Measurements from ENCODE around the gene WDR76.
"Not testable (repeated sequence)": the region's sequence is repeated elsewhere in the genome, so short reads cannot be mapped to it uniquely, and the experiment has no call there.

Gene WDR76

DNA sequence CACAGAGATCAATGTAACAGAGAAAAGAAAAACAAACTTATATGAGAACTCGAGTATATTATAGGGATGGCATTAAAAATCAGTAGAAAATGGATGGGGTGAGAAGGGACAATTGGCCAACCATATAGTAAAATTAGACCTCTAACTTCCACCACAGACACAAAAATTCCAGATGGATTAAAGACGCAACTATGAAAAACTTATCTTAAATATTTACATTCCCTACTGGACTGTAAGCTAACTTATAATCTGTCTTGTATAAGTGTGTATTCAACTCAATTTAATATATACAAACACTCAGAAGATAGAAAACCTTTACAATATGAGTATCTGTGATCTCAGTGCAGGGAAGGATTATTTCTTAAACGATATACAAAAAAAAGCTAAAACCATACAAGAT, 5.3 kb upstream of the WDR76 start:
- no peak for DNase-seq (ENCODE audit: low read depth)

DNA sequence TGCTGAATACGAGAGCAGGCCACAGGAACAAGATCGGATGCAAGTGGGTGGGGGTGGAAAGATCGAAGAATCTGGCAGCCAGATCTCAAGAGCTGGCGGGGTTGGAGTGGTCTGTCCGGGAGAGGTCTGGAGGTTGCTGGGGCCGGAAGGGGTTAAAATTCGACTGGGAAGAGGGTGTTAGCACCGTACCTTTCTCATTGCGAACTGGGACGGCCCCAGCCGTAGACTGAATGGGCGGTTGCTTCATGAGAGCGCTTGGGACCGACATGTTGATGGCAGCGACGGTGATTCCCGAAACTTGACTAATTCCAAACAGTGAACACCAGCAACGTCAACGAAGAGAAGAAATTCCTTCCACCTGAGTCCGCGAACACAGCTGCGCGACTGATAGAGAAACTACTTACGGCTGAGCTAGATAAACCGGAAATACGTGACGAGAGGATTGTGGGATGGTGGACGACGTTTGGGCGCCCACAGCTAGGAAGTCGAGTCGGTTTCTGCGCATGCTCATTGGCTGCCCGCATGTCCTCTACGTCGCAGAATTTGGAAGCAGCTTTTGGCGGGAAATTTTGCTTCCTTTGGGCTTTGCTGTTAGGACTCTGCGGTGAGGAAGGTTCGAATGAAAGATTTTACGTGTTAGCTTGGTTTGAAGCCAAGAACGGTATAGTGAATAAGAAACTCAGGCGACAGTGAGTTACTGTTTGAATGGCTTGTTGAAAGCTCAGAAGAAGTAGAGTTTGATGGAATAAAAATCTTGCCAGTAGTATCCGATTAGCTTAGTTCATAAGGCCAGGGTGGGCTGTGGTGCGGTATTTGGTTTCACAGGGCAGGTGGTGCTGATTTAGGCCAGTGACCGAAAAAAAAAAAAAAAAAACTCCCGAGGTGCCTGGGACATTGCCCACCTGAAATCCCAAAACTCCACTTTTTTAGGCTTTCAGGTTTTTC, 2.2 kb upstream of the WDR76 start, which contains the start of gene MFAP1:
MFAP1 (minus strand) TSS at position 389 of the 945 bp plus-strand sequence; CDS start at position 268, 121 bp downstream.
- DNase-seq (ENCODE audit: low read depth): peak; percentile 84

DNA sequence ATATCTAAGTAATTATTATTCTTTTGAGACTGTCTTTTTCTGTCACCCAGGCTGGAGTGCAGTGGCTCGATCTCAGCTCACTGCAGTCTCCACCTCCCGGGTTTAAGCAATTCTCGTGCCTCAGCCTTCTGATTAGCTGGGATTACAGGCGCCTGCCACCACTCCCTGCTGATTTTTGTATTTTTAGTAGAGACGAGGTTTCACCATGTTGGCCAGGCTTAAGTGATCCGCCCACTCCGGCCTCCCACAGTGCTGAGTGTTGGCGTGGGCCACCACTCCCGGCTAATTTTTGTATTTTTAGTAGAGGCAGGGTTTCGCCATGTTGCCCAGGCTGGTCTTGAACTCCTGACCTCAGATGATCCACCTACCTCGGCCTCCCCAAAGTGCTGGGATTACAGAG, 1.5 kb upstream of the WDR76 start:
- not testable (repeated sequence) for DNase-seq (ENCODE audit: low read depth)

DNA sequence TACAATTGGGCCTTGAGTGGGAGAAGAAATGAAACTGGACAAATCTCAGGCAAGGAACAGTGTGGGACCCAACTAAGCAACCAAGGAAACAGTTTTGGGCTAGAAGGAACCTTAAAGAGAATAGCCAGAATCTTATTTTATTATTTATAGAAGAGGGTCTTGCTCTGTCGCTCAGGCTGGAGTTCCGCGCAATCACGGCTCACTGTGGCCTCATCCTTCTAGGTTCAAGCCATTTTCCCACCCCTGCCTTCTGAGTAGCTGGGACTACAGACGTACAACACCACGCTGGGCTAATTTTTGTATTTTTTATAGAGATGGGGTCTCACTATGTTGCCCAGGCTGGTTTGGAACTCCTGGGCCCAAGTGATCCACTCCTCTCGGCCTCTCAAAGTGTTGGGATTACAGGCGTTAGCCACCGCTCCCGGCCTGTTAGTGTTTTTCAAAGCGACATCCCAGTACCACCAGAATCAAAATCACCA, 734 bp upstream of the WDR76 start:
- no peak for DNase-seq (ENCODE audit: low read depth)

DNA sequence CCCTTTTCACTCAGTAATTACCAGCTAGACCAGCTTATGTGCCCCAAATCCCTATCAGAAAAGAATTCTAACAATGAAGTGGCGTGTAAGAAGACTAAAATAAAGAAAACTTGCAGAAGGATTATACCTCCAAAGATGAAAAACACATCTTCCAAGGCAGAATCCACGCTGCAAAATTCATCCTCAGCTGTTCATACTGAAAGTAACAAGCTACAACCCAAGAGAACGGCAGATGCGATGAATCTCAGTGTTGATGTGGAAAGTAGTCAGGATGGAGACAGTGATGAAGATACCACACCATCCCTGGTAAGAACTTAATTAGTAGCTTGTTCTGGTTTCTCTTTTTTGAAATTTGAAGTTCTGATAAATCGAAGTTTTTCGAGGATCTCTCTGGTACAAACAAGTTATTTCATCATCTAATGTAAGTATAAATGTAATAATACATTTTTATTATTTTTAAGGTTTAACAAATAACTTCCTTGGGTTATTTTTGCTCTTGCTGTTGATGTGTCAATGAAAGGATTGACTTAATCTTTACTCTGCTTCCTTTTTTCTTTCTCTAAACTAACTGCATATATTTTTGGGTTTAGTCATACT, 1.4 kb downstream of the WDR76 start:
- no peak for DNase-seq (ENCODE audit: low read depth)

DNA sequence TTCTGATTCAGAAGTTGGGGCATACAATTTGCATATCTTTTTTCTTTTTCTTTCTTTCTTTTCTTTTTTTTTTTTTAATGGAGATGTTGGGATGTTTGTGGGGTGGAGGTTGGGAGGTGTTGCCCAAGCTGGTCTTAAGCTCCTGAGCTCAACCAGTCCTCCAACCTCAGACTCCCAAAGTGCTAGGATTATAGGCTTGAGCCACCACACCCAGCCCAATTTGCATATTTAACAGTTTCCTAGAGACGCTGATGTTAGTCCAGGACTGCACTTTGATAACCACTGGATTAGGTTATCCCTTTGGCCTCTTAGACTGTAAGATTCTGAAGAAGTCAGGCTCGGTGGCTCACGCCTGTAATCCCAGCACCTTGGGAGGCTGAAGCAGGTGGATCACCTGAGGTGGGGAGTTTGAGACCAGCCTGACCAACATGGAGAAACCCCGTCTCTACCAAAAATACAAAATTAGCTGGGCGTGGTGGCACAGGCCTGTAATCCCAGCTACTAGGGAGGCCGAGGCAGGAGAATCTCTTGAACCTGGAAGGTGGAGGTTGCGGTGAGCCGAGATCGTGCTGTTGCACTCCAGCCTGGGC, 3.2 kb downstream of the WDR76 start:
- DNase-seq (ENCODE audit: low read depth): not testable (repeated sequence)

DNA sequence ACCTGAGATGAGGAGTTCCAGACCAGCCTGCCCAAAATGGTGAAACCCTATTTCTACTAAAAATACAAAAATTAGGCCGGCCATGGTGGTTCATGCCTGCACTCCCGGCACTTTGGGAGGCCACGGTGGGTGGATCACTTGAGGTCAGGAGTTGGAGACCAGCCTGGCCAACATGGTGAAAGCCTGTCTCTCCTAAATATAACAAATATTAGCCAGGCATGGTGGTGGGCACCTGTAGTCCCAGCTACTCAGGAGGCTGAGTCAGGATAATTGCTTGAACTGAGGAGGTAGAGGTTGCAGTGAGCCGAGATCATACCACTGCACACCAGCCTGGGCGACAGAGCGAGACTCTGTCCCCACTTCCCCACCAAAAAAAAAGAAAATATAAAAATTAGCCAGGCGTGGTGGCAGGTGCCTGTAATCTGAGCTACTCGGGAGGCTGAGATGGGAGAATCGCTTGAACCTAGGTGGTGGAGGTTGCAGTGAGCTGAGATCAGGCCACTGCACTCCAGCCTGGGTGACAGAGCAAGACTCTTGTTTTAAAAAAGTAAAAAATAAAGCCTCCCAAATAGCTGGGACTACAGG, 4.0 kb downstream of the WDR76 start:
- DNase-seq (ENCODE audit: low read depth): not testable (repeated sequence)

DNA sequence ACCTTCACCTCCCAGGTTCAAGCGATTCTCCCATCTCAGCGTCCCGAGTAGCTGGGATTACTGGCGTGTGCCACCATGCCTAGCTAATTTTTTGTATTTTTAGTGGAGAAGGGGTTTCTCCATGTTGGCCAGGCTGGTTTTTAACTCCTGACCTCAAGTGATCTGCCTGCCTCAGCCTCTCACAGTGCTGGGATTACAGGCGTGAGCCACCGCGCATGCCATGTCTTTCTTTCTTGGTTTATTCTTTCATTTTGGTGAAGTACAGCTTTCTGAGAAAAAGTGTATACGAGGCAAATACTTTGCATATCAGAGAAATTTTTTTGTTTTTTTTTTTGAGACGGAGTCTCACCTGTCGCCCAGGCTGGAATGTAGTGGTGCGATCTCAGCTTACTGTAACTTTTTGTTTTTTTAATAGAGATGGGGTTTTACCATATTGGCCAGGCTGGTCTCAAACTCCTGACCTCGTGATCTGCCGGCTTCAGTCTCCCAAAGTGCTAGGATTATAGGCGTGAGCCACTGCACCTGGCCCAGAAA, 4.8 kb downstream of the WDR76 start:
- DNase-seq (ENCODE audit: low read depth): not testable (repeated sequence)

DNA sequence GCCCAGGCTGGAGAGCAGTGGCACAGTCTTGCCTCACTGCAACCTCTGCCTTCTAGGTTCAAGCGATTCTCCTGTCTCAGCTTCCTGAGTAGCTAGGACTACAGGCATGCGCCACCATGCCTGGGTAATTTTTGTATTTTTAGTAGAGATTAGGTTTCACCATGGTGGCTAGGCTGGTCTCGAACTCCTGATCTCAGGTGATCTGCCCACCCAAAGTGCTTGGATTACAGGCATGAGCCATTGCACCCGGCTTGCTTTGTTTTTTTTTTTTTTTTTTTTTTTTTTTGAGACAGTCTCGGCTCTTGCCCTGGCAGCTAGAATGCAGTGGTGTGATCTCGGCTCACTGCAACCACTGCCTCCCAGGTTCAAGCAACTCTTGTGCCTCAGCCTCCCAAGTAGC, 5.7 kb downstream of the WDR76 start:
- DNase-seq (ENCODE audit: low read depth): not testable (repeated sequence)

DNA sequence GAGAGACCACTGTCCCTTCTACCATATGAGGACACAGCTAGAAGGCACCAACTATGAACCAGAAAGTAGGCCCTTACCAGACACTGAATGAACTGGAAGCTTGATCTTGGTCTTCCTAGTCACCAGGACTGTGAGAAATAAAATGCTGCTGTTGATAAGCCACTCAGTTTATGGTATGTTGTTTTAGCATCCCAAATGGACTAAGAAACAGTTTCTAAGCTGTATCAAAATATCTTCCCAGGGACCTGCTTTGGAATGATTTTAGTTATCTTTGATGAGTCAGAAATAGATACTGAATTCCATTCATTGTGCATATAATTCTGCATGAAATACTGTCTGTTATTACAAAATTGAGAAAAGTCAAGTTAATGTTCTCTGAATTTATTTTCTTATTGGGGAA, 18.6 kb downstream of the WDR76 start:
- no peak for DNase-seq (ENCODE audit: low read depth)

DNA sequence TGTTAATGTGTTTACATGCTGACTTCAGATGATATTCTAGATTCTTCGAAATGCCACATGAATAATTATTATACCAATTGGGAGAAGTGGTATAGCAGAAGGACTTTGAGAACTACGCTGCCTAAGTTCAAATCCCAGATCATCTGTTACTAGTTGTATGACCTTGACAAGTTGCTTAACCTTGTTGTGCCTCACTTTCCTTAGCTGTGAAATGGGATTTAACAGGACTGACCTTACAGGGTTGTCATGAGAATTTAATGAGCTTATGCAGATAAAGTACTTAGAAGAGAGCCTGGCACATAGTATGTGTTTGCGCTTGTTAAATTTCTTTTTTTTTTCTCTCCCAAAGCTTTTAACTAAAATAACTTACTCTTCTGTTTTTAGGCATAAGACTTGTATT, 24.4 kb downstream of the WDR76 start:
- DNase-seq (ENCODE audit: low read depth): no peak

DNA sequence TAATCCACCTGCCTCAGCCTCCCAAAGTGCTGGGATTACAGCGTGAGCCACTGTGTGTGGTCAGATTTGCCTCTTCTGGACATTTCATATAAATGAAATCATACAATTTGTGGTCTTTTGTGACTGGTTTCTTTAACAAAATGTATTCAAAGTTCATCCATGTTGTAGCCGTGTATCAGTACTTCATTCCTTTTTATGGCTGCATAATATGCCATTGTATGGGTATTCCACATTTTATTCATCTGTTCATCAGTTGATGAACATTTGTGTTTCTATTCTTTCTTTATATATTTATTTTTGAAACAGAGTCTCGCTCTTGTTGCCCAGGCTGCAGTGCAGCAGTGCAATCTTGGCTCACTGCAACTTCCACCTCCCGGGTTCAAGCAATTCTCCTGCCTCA, 25.8 kb downstream of the WDR76 start:
- no peak for DNase-seq (ENCODE audit: low read depth)

DNA sequence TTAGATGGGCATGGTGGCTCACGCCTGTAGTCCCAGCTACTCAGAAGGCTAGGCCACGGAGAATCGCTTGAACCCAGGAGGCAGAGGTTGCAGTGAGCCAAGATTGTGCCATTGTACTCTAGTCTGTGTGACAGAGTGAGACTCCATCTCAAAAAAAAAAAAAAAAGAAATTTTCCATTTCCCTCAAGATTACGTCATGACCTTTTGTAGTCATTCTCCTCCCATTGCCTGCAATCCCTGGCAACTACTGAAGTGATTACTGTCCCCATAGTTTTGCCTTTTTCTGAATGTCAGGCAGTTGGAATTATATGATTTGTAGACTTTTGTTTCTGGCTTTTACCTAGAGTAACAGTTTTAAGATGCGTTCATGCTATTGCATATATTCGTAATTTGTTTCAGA, 28.0 kb downstream of the WDR76 start:
- DNase-seq (ENCODE audit: low read depth): no peak

DNA sequence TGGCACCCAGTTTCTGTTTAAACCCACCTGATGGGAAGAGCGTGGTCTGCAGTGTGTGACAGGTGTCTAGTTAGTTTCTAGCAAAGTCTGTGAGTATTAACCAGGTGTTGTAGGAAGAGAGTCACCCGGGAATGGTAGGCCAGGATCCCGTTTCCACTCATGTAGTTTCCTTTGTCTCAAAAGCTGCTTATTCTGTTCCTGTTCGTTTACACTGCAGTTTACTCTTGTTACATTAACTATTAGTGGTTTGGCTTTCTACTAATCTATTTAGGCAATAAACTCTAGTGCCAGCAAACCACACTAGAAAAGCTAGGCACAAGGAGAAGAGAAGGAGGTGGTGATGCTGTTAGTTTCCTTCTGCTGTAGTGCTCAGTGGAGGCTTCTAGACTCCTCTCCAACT, 32.7 kb downstream of the WDR76 start:
- DNase-seq (ENCODE audit: low read depth): no peak

DNA sequence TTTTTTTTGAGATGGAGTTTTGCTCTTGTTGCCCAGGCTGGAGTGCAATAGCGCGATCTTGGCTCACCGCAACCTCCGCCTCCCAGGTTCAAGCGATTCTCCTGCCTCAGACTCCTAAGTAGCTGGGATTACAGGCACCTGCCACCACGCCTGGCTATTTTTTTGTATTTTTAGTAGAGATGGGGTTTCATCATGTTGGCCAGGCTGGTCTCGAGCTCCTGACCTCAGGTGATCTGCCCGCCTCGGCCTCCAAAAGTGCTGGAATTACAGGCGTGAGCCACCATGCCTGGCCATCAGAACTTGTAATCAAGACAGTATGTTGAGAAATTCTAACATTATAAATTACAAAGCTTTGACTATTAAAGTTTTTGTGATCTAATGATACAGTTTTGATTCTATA, 39.8 kb downstream of the WDR76 start:
- not testable (repeated sequence) for DNase-seq (ENCODE audit: low read depth)

DNA sequence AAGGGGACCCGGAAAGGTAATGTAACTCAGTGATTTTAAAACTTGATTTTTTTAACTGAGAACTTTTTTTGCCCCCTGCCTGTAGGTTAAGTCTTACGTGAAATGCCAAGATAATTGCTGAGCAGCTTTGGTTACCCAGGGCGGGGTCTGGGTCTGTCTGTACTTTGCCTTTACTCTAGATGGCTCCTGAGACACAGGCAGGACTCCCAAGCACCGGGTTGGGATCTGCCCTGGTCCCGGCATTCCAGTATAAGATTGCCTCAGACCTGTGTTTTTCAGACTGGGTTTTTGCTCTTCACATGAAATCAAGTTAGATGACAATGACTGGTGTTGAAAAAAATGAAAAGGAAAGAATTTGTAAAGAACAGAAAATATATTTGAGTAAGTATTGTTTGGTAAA, 40.3 kb downstream of the WDR76 start:
- DNase-seq (ENCODE audit: low read depth): no peak

DNA sequence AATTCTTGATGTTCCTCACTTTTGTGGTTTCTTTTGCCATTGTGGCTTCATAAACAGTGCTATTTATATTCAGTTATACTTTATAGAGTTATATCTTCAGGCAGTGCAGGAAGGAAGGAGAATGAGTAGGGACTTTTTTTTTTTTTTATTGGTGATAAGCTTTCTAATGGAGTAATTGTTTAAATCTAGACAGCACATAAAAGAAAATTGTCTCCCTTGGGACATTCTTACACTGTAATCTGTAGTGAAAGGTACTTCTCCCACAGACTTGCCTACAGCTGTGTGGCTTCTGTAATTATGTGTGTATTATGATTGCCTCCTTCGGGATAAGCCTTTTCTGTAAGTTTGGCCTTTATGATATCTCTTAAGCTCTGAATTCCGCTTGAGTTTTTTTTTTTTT, 41.6 kb downstream of the WDR76 start:
- DNase-seq (ENCODE audit: low read depth): no peak

DNA sequence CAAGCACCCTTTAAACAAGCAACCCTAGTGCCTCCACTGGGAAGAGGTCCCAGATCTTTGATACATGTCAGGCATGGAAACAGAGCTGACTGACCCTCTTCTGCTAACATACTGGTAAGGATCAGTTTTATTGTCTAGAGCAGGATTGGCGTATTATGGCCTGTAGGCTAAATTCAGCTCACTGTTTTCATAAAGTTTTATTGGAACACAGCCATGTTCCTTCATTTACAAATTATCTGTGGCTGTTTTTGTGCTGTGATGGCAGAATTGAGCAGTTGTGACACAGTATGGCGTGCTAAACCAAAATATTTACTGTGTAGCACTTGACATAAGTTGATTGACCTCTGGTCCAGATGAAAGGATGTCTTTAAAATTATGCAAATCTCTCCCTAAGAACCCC, 45.0 kb downstream of the WDR76 start:
- DNase-seq (ENCODE audit: low read depth): no peak

DNA sequence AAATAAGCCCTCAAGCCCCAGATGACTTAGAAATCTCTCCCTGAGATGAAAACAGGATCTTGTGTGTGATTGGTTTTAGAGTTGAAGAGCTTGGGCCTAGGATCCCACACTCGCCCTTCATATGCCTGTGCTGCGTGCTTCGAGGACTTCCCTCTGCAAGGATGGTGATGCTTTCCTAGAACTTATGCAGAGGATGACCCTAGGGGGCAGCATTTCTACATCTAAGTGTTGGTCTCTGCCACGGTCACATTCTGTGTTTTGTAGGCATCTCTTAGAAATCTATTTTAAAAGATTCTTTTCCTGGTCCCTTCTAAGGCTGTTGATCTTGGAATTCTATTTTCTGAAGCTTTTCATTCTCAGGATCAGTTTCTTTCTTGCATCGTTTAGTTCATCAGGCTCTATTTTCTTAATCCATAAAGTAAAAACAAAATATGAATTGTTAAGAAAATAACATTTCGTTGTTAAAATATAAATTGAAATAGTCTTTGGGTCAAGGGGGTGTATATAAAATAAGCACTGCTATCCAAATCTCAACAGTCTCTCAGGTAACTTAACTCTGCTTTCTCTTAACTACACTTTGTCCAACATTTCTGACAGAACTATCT, 45.7 kb downstream of the WDR76 start:
- DNase-seq (ENCODE audit: low read depth): no peak

DNA sequence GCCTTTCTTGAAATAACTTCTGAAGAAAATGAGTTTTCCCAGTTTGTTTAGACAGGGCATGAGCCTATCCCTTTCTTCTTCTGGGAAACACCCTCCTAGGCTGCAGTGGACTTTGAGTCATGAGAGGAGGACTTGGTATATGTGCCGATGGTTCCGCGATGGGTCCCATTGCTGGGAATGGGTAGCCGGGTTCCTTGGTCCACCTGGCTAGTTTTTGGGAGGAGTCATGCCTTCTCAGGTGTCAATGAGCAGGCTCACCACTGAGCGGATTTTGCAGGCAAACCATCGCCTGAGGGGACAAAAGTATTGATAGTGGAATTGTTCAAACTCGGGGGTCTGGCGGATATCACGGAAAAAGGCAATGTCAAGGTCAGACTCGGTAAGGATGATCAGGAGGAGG, 46.8 kb downstream of the WDR76 start:
- no peak for DNase-seq (ENCODE audit: low read depth)

DNA sequence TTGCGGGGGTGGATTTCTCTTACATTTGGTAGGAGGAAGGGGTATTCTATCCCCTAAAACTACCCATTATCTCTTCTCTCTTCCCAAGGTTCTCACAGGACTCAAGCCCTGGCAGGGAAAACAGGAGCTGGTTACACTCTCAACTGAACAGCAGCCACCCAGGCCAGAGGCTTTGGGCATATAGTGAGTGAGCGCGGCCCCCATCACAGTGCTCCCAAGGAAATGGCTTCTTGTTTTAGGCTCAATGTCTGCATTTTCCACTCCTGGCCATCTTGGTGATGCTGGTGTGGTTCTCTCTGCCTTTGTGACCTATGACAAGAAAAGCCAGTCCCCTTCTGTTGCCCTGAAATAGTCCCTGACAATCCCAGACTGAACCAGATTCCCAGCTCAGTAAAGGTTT, 50.1 kb downstream of the WDR76 start:
- no peak for DNase-seq (ENCODE audit: low read depth)

DNA sequence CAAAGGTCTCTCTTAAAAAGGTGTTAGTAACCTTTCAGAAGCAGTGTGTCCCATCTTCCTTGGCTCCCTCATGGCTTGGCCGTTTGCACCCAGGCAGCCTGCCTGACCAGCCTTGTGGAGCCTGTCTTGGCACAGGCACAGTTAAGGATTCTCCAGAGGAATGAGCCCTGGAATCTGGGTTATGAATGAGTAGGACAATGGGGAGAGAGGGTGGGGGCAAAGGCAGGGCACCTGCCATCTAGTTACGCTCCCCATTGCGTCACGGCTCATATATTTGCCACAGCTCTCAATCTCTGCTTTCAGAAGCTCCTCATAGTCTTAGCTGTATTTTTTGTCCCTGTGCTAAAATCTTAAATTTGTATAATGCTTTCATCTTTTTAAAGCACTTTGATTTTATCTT, 50.6 kb downstream of the WDR76 start:
- DNase-seq (ENCODE audit: low read depth): no peak
